Gastrocnemius medialis (tissue), 4 donors: ENCODE data around the gene MLIP.

Source experiments
- CTCF ChIP-seq, 5 experiments: fragments of 450-650 bp in 3 of 5; fragments of 200-600 bp in 2 of 5; sonication (generic) in 2 of 5; IDR thresholded peaks in 4 of 5; conservative IDR thresholded peaks in 1 of 5; 1 replicate in 4 of 5; 2 replicates in 1 of 5; pipeline ENCODE4 v1.5.1; 2016 to 2019; ENCODE audit warnings: antibody characterized with exemption in 5 of 5, mild to moderate bottlenecking in 3 of 5, moderate library complexity in 3 of 5
- POLR2A ChIP-seq, 2 donors: fragments of 450-650 bp; IDR thresholded peaks; one replicate each; pipeline ENCODE4 v1.6.1; 2017; ENCODE audit warnings: antibody characterized with exemption in 2 of 2, mild to moderate bottlenecking in 2 of 2, moderate library complexity in 2 of 2

- TF ChIP-seq CTCF (IDR thresholded peaks at IDR 0.05 in 4 of 5, conservative IDR thresholded peaks at IDR 0.05 in 1 of 5) (no peak), POLR2A (IDR thresholded peaks at IDR 0.05) (no peak)
These were observed 95.3 kb downstream of the MLIP start for GRCh38 chr6:54206510-54206909.
